SK-N-SH (cell line): ENCODE results near the gene HTR2B. TPM values are rescaled to one million over a fixed set of nuclear protein-coding genes. Genes with fewer than 3 reads are reported as not detected.
A peak's percentile ranks its signal among the peaks of the same experiment; 100 is the strongest.

ENCODE experiments used
- CTCF ChIA-PET: fragments of 300-600, 350-600 bp; formaldehyde crosslinking; extraction: SDS; loops from one replicate; lab custom pipeline; 2021; lab: Yijun Ruan, JAX
- POLR2A ChIA-PET: fragments of 350-600 bp; sonication (Branson Sonifier 250); formaldehyde crosslinking; extraction: SDS; loops from one replicate; lab custom pipeline; 2020; ENCODE audit warnings: antibody characterized with exemption, inconsistent platforms; lab: Yijun Ruan, JAX
- DNase-seq: peaks from one replicate; pipeline ENCODE4 v3.0.0; 2012
- H2AFZ ChIP-seq: fragments of 200-600 bp; sonication (generic); 2 replicates; pipeline ENCODE4 v1.8.1; 2016; ENCODE audit warnings: antibody characterized with exemption, mild to moderate bottlenecking, low read depth
- H3F3A ChIP-seq: fragments of 200-600 bp; sonication (generic); replicated peaks from 2 replicates; pipeline ENCODE3; 2016; ENCODE audit warnings: antibody characterized with exemption, mild to moderate bottlenecking; ENCODE audit not compliant: insufficient read depth
- H3K27ac ChIP-seq, 2 experiments: fragments of 200-500 bp in 1 of 2; fragments of 200-600 bp in 1 of 2; sonication (Bioruptor generic) in 1 of 2; sonication (generic), shearing (Covaris generic) in 1 of 2; 2 replicates each; pipeline versions ENCODE4 v1.5.1 to v1.6.1; 2014 to 2016; ENCODE audit warnings: low read depth in 2 of 2, inconsistent platforms in 1 of 2, low read length in 1 of 2, mild to moderate bottlenecking in 1 of 2, mixed read lengths in 1 of 2
- H3K27me3 ChIP-seq: fragments of 200-600 bp; sonication (generic), shearing (Covaris generic); 2 replicates; pipeline ENCODE4 v1.6.1; 2016; ENCODE audit warnings: mixed run types; ENCODE audit not compliant: insufficient read depth
- H3K36me3 ChIP-seq, 2 experiments: fragments of 200-500 bp in 1 of 2; fragments of 200-600 bp in 1 of 2; sonication (Bioruptor generic) in 1 of 2; sonication (generic) in 1 of 2; replicated peaks in 1 of 2; 2 replicates each; pipeline versions ENCODE3 to v1.5.1; 2014 to 2016; ENCODE audit warnings: low read length in 1 of 2, mild to moderate bottlenecking in 1 of 2; ENCODE audit not compliant: insufficient read depth in 2 of 2, control insufficient read depth in 1 of 2
- H3K4me1 ChIP-seq, 2 experiments: fragments of 200-500 bp in 1 of 2; fragments of 200-600 bp in 1 of 2; sonication (Bioruptor generic) in 1 of 2; sonication (generic), shearing (Covaris generic) in 1 of 2; 2 replicates each; pipeline versions ENCODE4 v1.5.1 to v1.6.1; 2014 to 2016; ENCODE audit warnings: low read depth in 1 of 2, low read length in 1 of 2, mixed run types in 1 of 2; ENCODE audit not compliant: insufficient read depth in 2 of 2, control insufficient read depth in 1 of 2
- H3K4me2 ChIP-seq: fragments of 200-600 bp; sonication (generic), shearing (Covaris generic); 2 replicates; pipeline ENCODE4 v1.6.1; 2017; ENCODE audit warnings: mixed run types
- H3K4me3 ChIP-seq, 2 experiments: fragments of 200-500 bp in 1 of 2; fragments of 200-600 bp in 1 of 2; sonication (Bioruptor generic) in 1 of 2; sonication (generic), shearing (Covaris generic) in 1 of 2; 2 replicates each; pipeline versions ENCODE4 v1.5.1 to v1.8.1; 2014 to 2016; ENCODE audit warnings: low read depth in 2 of 2, inconsistent platforms in 1 of 2, low read length in 1 of 2, mild to moderate bottlenecking in 1 of 2, mixed read lengths in 1 of 2, moderate library complexity in 1 of 2
- H3K79me2 ChIP-seq: fragments of 200-600 bp; sonication (generic); 2 replicates; pipeline ENCODE4 v1.8.1; 2017; ENCODE audit warnings: mild to moderate bottlenecking; ENCODE audit not compliant: insufficient read depth
- H3K9ac ChIP-seq: fragments of 200-600 bp; sonication (generic); 2 replicates; pipeline ENCODE4 v1.6.1; 2017; ENCODE audit warnings: mixed run types
- H3K9me2 ChIP-seq: fragments of 200-600 bp; sonication (generic); 2 replicates; pipeline ENCODE4 v1.6.1; 2017; ENCODE audit warnings: mixed run types
- H3K9me3 ChIP-seq: fragments of 200-600 bp; sonication (generic); 2 replicates; pipeline ENCODE4 v1.6.1; 2017; ENCODE audit warnings: mixed run types, mild to moderate bottlenecking, moderate library complexity
- H4K20me1 ChIP-seq: fragments of 200-600 bp; sonication (generic); 2 replicates; pipeline ENCODE4 v1.6.1; 2017; ENCODE audit warnings: mild to moderate bottlenecking, mixed run types; ENCODE audit not compliant: insufficient read depth
- CHD2 ChIP-seq: fragments of 150-350 bp; IDR thresholded peaks from 2 replicates; pipeline ENCODE4 v1.6.1; 2018; ENCODE audit warnings: low read length; ENCODE audit not compliant: partially characterized antibody
- EP300 ChIP-seq, 2 experiments: IDR thresholded peaks; 2 replicates each; pipeline versions ENCODE4 v1.4.0 to v1.6.1; 2012; ENCODE audit warnings: borderline replicate concordance in 1 of 2, low read depth in 1 of 2, low read length in 1 of 2
- EZH2phosphoT487 ChIP-seq: fragments of 200-600 bp; sonication (generic); IDR thresholded peaks from 2 replicates; pipeline ENCODE4 v1.6.1; 2017; ENCODE audit warnings: low read depth, mixed run types, mild to moderate bottlenecking, antibody characterized with exemption, moderate library complexity, borderline replicate concordance
- FOSL2 ChIP-seq: IDR thresholded peaks from 2 replicates; pipeline ENCODE4 v1.4.0; 2012; ENCODE audit warnings: low read depth, mild to moderate bottlenecking, moderate library complexity, borderline replicate concordance
- FOXJ3 ChIP-seq: sonication (generic); formaldehyde crosslinking; IDR thresholded peaks from 2 replicates; pipeline ENCODE4 v1.5.1; 2020; ENCODE audit warnings: mild to moderate bottlenecking, missing genetic modification reagents
- GATA2 ChIP-seq: sonication (generic); formaldehyde crosslinking; IDR thresholded peaks from 2 replicates; pipeline ENCODE4 v1.5.0; 2020; ENCODE audit warnings: mild to moderate bottlenecking, missing genetic modification reagents
- JUND ChIP-seq: IDR thresholded peaks from 2 replicates; pipeline ENCODE4 v1.4.0; 2012
- MXI1 ChIP-seq: IDR thresholded peaks from 2 replicates; pipeline ENCODE4 v1.6.1; 2012; ENCODE audit warnings: mild to moderate bottlenecking, low read depth, low read length, improper control_type of control experiment
- NRF1 ChIP-seq: IDR thresholded peaks from 2 replicates; pipeline ENCODE4 v1.6.1; 2012; ENCODE audit warnings: low read depth, mild to moderate bottlenecking, low read length
- PBX3 ChIP-seq: IDR thresholded peaks from 2 replicates; pipeline ENCODE4; 2012
- RCOR1 ChIP-seq: fragments of 150-350 bp; IDR thresholded peaks from 2 replicates; pipeline ENCODE4 v1.6.1; 2017; ENCODE audit warnings: antibody characterized with exemption, low read length
- RXRA ChIP-seq: IDR thresholded peaks from 2 replicates; pipeline ENCODE4 v1.4.0; 2012; ENCODE audit warnings: low read depth, mild to moderate bottlenecking, borderline replicate concordance
- TCF12 ChIP-seq: IDR thresholded peaks from 2 replicates; pipeline ENCODE4 v1.4.0; 2012
- TEAD4 ChIP-seq: IDR thresholded peaks from 2 replicates; pipeline ENCODE4 v1.4.0; 2012; ENCODE audit warnings: mild to moderate bottlenecking, borderline replicate concordance; ENCODE audit not compliant: insufficient read depth
- ZBTB33 ChIP-seq: IDR thresholded peaks from 2 replicates; pipeline ENCODE4 v1.4.0; 2012; ENCODE audit warnings: low read depth, borderline replicate concordance
- WGBS: methylation state at CpG from one replicate; pipeline ENCODE4 v1.1.6; 2017; ENCODE audit warnings: low lambda C conversion rate; 5-methylcytosine and 5-hydroxymethylcytosine counted together
- polyA plus RNA-seq, 3 experiments: library from polyadenylated mRNA; depleted of rRNA; stranded (reverse); fragments of >200 nt; gene quantifications; 2 replicates each; pipeline ENCODE4 v1.2.3, GENCODE V29; 2012
- TF ChIP-seq, protein P1 (sequence below): IDR thresholded peaks from 2 replicates; pipeline ENCODE4 v1.4.0; 2012; ENCODE audit warnings: low read depth, borderline replicate concordance

The HTR2B gene
- polyA plus RNA-seq, 1 of the 3 experiments (the other 2 are of a cell fraction), result 0.25 TPM

GRCh38 chr2:231126123-231126522, 1.3 kb upstream of the HTR2B start:
- no peaks in the 10 kb centered on the region for H3K27me3 ChIP-seq
- TF ChIP-seq, protein P1, sequence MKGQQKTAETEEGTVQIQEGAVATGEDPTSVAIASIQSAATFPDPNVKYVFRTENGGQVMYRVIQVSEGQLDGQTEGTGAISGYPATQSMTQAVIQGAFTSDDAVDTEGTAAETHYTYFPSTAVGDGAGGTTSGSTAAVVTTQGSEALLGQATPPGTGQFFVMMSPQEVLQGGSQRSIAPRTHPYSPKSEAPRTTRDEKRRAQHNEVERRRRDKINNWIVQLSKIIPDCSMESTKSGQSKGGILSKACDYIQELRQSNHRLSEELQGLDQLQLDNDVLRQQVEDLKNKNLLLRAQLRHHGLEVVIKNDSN, result no peak
- TF ChIP-seq MXI1, result no peak
- TF ChIP-seq TEAD4, result no peak
- TF ChIP-seq EZH2phosphoT487, result no peak
- TF ChIP-seq RXRA, result no peak
- TF ChIP-seq TCF12, result no peak
- ChIA-PET CTCF (interaction anchor here (0.7 to 3.2 kb wide), 8 partner anchors 8 to 66 kb away, joined by 3 to 11 read pairs (median 4); no protein-coding TSS in a partner anchor), POLR2A (no interaction called here)
- H4K20me1 ChIP-seq, result no peaks in the 10 kb centered on the region
- H3K36me3 ChIP-seq, result no peaks in the 10 kb centered on the region
- H3K4me1 ChIP-seq, result peaks cover 34 to 46% of the 10 kb centered on the region in 2 experiments
- H2AFZ ChIP-seq, result no peak overlapping the region
- H3K4me2 ChIP-seq, result no peak overlapping the region
- no peak overlapping the region for H3K9ac ChIP-seq
- H3K9me3 ChIP-seq, result no peaks in the 10 kb centered on the region
- no peak overlapping the region for H3K4me3 ChIP-seq
- no peak for DNase-seq
- WGBS, result 91% methylated on average over 7 of the region's 7 CpGs
- H3K9me2 ChIP-seq, result no peaks in the 10 kb centered on the region
- peaks cover 33% of the 10 kb centered on the region for H3F3A ChIP-seq
- H3K27ac ChIP-seq, result no peak overlapping the region
- peaks cover 50% of the 10 kb centered on the region for H3K79me2 ChIP-seq

GRCh38 chr2:231123362-231123898, 1.4 kb downstream of the HTR2B start:
- Histone ChIP-seq H3K36me3 (peaks cover 0 to 7% of the 10 kb centered on the region in 2 experiments), H3K9ac (no peak overlapping the region), H3K9me2 (no peaks in the 10 kb centered on the region), H4K20me1 (no peaks in the 10 kb centered on the region), H3K9me3 (no peaks in the 10 kb centered on the region), H3K4me3 (peak overlapping the region in 1 of 2 experiments; percentile 3; a peak in 1 of 4 replicates), H3K79me2 (peaks cover 43% of the 10 kb centered on the region), H3F3A (peaks cover 24% of the 10 kb centered on the region), H3K4me2 (peak overlapping the region; percentile 49), H3K27me3 (no peaks in the 10 kb centered on the region), H3K27ac (peak overlapping the region; percentile 25 to 94; a peak in 3 of 4 replicates), H3K4me1 (peaks cover 32% of the 10 kb centered on the region in 2 experiments; a peak in 3 of 4 replicates), H2AFZ (no peak overlapping the region)
- DNase-seq, result peak; percentile 28
- POLR2A ChIA-PET, result interaction anchor here (1.0 kb wide), 1 partner anchor 14 kb away, joined by 4 read pairs; no protein-coding TSS in a partner anchor
- peak; percentile 76 for TF ChIP-seq GATA2 (CRISPR knock-in tag)
- peak; percentile 6 for TF ChIP-seq CHD2
- TF ChIP-seq, protein P1, result no peak
- TF ChIP-seq RXRA, result no peak
- no peak for TF ChIP-seq EZH2phosphoT487
- TF ChIP-seq MXI1, result peak; percentile 52; the same call in 1 of the 2 replicates
- no peak for TF ChIP-seq NRF1
- TF ChIP-seq RCOR1, result peak; percentile 86
- 0 out of 2 replicates have a peak, but pooled peaks have one; percentile 25 for TF ChIP-seq FOXJ3 (CRISPR knock-in tag)
- no peak for TF ChIP-seq ZBTB33
- TF ChIP-seq FOSL2, result no peak
- peak; percentile 5; the same call in 1 of the 2 replicates for TF ChIP-seq JUND
- TF ChIP-seq PBX3, result 0 out of 2 replicates have a peak, but pooled peaks have one; percentile 23
- TF ChIP-seq EP300 (IDR thresholded peaks at IDR 0.05; ENCODE audit: borderline replicate concordance in 1 of 2, low read depth in 1 of 2, low read length in 1 of 2), result peak in 1 of 2 experiments; percentile 77; a peak in 1 of 4 replicates
- peak; percentile 53; the same call in 1 of the 2 replicates for TF ChIP-seq TCF12
- CTCF ChIA-PET, result interaction anchor here (0.7 to 2.6 kb wide), 8 partner anchors 11 to 328 kb away, joined by 3 to 15 read pairs (median 4); no protein-coding TSS in a partner anchor
- 11% methylated on average over 4 of the region's 4 CpGs for WGBS
